Naive thymus-derived CD8-positive, alpha-beta T cell (primary cell): ENCODE data around the gene LRCOL1. TPM values are rescaled to one million over a fixed set of nuclear protein-coding genes. Genes with fewer than 3 reads are reported as not detected.

Source experiments
- ATAC-seq, 2 donors: fragments of 150-1000 bp; cut with Tn5 transposase in 1 of 2; sonication (Bioruptor Pico), chemical (Tn5 transposase) in 1 of 2; 1 replicate in 1 of 2; 2 replicates in 1 of 2; pipeline ENCODE4 v1.10.0; 2021; ENCODE audit warnings: mild to moderate bottlenecking in 2 of 2, moderate library complexity in 2 of 2
- POLR2A ChIA-PET: fragments of 350-600 bp; sonication (Branson Sonifier 250); formaldehyde crosslinking; loops from one replicate; lab custom pipeline; 2021; ENCODE audit warnings: antibody characterized with exemption; lab: Charles Lee
- DNase-seq, 10 donors: peaks; one replicate each; pipeline versions ENCODE4 v3.0.0 to v3.0.0-alpha.2; 2020 to 2022
- H3K27ac Mint-ChIP-seq, 10 donors: one replicate each; pipeline ENCODE4 v1.8.0; 2020 to 2022; ENCODE audit warnings: mild to moderate bottlenecking in 10 of 10, mixed read lengths in 10 of 10, moderate library complexity in 4 of 10, inconsistent platforms in 1 of 10
- H3K27me3 Mint-ChIP-seq, 5 donors: one replicate each; pipeline ENCODE4 v1.8.0; 2021 to 2022; ENCODE audit warnings: mixed read lengths in 5 of 5
- H3K36me3 Mint-ChIP-seq, 3 donors: one replicate each; pipeline ENCODE4 v1.8.0; 2020 to 2022; ENCODE audit warnings: mixed read lengths in 3 of 3, mild to moderate bottlenecking in 2 of 3, inconsistent platforms in 1 of 3
- H3K4me1 Mint-ChIP-seq, 4 donors: one replicate each; pipeline ENCODE4 v1.8.0; 2021 to 2022; ENCODE audit warnings: mixed read lengths in 4 of 4
- H3K4me3 Mint-ChIP-seq, 10 donors: one replicate each; pipeline ENCODE4 v1.8.0; 2020 to 2022; ENCODE audit warnings: mild to moderate bottlenecking in 10 of 10, mixed read lengths in 10 of 10, moderate library complexity in 6 of 10, inconsistent platforms in 1 of 10
- H3K9me3 Mint-ChIP-seq, 9 donors: one replicate each; pipeline ENCODE4 v1.8.0; 2020 to 2022; ENCODE audit warnings: mixed read lengths in 9 of 9, mild to moderate bottlenecking in 3 of 9, inconsistent platforms in 1 of 9, moderate library complexity in 1 of 9
- polyA plus RNA-seq, 3 donors: library from polyadenylated mRNA; unstranded; fragments of 300-500 nt; fragmentation: Illumina TruSeq; gene quantifications; one replicate each; pipeline ENCODE4 v1.2.3, GENCODE V29; 2021
- total RNA-seq, 8 experiments: library from RNA in 2 of 8; stranded (reverse) in 2 of 8; gene quantifications; one replicate each; pipeline ENCODE4 v1.2.3 and lab custom pipeline; 2021 to 2026

LRCOL1 gene
- total and polyA plus RNA-seq, 5 experiments from 2014 or later, result not detected

DNA sequence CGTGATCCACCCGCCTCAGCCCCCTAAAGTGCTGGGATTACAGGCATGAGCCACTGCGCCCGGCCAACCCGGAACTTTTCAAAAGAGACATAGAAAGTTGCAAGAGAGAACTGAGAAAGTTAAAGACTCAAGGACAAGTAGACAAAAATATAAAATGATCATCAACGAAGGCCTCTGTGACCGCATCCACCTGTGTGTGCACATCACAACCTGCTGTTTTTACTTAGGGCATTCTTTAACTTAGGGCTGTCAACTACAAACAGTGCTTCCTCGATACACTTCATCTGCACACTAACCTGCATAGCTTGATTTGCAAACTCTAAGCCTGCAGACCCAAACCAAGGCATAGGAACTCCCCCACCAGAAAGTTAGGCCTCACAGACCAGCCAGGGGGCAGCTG, 23.0 kb upstream of the LRCOL1 start:
- Mint-ChIP-seq H3K9me3 (no peaks in the 10 kb centered on the region), H3K4me3 (no peak overlapping the region), H3K36me3 (peaks cover 5 to 71% (median 21%) of the 10 kb centered on the region in 3 donors), H3K27ac (no peak overlapping the region), H3K27me3 (no peaks in the 10 kb centered on the region), H3K4me1 (peaks cover 0 to 2% (median 0%) of the 10 kb centered on the region in 4 donors)
- ATAC-seq, result no peak
- POLR2A ChIA-PET, result interaction anchor here (0.6 kb wide), 1 partner anchor 12 kb away, joined by 3 read pairs; no protein-coding TSS in a partner anchor
- no peak for DNase-seq

DNA sequence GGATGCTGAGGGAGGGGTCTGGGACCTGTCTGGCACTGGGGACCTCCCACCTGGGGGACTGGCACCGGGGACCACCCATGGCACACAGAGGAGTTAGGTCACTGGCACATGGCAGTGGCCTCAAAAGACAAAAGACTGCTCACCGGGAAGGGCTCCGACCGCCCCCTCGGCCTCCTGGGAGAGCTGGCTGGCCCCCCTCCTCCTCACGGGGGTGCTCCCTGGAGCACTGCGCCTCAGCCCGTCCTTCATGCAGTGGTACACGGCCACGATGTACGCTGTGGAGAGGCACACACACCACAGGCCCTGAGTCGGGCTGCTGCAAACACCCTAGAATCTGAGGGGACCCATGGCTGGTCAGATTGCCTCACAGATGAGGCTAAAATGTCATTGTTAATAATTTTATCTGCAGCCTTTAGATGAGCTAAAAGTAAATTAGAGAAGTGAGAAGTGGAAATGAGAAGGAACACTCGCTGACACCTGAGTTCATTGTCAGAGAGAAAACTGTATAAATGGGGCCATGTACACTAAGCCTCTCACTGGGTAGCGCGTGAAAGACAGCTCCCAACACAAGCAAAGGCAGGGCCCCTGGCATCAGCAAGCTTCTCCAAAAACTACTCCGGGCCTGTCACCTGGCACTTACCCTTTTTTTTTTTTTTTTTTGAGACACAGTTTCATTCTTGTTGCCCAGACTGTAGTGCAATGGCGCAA, 22.3 kb upstream of the LRCOL1 start:
- Mint-ChIP-seq H3K4me3 (no peak overlapping the region), H3K4me1 (peaks cover 0 to 2% (median 0%) of the 10 kb centered on the region in 4 donors), H3K27me3 (no peaks in the 10 kb centered on the region), H3K36me3 (peaks cover 5 to 65% (median 21%) of the 10 kb centered on the region in 3 donors), H3K9me3 (no peaks in the 10 kb centered on the region), H3K27ac (no peak overlapping the region)
- POLR2A ChIA-PET, result interaction anchor here (0.6 kb wide), 1 partner anchor 11 kb away, joined by 3 read pairs; no protein-coding TSS in a partner anchor
- DNase-seq, result no peak
- no peak for ATAC-seq

DNA sequence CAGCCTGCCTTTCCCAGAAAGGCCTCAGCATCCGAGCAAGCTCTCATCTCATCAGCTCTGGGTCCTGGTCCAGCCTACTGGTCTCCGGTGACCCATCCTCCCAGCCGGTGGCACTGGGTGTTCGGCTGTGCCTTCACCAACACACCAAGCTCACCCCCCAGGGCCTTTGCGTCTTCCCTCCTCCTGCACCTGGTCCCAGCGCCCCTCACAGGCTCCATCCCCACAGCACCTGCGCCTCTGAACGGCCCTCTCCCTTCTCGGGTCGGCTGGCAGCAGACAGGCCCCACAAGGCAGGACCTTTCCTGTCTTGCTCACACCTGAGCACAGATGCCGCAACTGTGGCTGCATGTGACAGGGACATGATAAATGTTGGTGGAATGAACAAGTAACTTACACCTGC, 21.3 kb upstream of the LRCOL1 start:
- POLR2A ChIA-PET, result no interaction called here
- no peaks in the 10 kb centered on the region for H3K9me3 Mint-ChIP-seq
- ATAC-seq (no peak), DNase-seq (no peak)
- H3K27me3 Mint-ChIP-seq, result no peaks in the 10 kb centered on the region
- peaks cover 5 to 63% (median 21%) of the 10 kb centered on the region in 3 donors for H3K36me3 Mint-ChIP-seq
- no peak overlapping the region for H3K4me3 Mint-ChIP-seq
- no peak overlapping the region for H3K27ac Mint-ChIP-seq
- peaks cover 0 to 2% (median 0%) of the 10 kb centered on the region in 4 donors for H3K4me1 Mint-ChIP-seq

DNA sequence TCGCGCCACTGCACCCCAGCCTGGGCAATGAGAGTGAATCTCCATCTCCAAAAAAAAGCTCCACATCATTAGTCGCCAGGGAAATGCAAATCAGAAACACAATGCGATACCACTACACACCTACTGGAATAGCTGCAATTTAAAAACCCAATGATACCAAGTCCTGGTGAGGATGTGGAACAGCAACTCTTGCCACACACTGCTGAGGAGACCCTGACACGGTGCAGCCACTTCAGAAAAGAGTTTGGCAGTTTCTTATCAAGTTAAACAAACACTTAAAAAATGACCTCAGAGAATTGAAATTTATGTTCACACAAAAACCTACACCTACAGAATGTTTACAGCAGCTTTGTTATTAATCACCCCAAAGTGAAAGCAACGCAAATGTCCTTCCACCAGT, 20.3 kb upstream of the LRCOL1 start:
- Mint-ChIP-seq H3K9me3 (no peaks in the 10 kb centered on the region), H3K4me3 (no peak overlapping the region), H3K27me3 (no peaks in the 10 kb centered on the region), H3K36me3 (peaks cover 5 to 54% (median 19%) of the 10 kb centered on the region in 3 donors), H3K27ac (no peak overlapping the region), H3K4me1 (no peaks in the 10 kb centered on the region)
- ATAC-seq (no peak), DNase-seq (no peak)
- POLR2A ChIA-PET, result no interaction called here

DNA sequence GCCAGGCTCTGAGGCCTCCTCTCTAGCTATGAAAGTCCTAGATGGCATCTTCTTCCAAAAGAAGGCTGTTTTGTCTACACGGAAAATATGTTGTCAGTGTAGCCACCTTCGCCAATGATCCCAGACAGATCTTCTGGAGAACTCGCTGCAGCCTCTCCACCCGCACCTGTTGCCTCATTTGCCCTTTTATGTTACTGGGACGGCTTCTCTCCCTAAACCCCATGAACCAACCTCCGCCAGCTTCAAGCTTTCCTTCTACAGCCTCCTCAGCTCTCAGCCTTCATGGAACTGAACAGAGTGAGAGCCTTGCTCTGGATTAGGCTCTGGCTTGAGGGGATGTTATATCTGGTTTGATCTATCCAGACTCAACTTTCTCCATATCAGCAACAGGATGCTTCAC, 18.9 kb upstream of the LRCOL1 start:
- ATAC-seq (no peak), DNase-seq (no peak)
- peaks cover 5 to 48% (median 12%) of the 10 kb centered on the region in 3 donors for H3K36me3 Mint-ChIP-seq
- POLR2A ChIA-PET, result no interaction called here
- no peaks in the 10 kb centered on the region for H3K27me3 Mint-ChIP-seq
- H3K4me1 Mint-ChIP-seq, result peaks cover 0 to 1% (median 0%) of the 10 kb centered on the region in 4 donors
- H3K27ac Mint-ChIP-seq, result peak overlapping the region in 1 of 10 donors; percentile 57
- no peak overlapping the region for H3K4me3 Mint-ChIP-seq
- no peaks in the 10 kb centered on the region for H3K9me3 Mint-ChIP-seq

DNA sequence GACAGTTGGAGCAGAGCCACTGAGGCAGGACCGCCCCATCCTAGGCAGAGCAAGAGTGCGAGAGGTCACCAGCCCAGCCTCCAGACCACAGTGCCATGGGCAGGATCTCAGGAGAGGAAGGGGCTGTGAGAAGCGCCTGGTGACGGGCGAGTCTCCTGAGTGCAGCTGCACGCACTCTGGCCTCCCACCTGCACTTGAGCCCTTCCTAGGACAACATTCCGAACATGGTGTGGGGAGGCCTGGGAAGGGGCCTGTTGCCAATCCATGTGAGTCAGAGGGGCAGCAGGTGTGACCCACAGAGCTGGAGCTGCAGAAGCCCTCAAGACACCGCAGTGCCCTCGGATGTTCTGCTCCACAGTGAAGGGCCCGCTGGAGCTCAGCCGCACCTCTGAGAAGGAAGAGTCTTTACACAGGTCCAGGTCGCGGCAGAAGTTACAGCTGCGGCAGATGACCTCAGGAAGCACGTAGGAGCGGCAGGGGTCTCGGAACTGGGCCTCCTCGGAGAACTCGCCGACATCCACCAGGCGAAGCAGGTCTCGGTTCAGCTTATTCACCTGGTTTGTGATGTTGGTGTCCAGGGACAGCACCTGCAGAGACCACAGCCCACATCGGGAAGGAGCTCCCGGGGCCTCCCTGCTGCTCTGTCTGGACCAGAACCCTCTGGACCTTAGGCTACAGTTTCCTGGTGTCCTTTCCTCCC, 15.5 kb upstream of the LRCOL1 start:
- Mint-ChIP-seq H3K4me3 (no peak overlapping the region), H3K36me3 (peaks cover 0 to 24% (median 10%) of the 10 kb centered on the region in 3 donors), H3K27me3 (peaks cover 0 to 2% (median 0%) of the 10 kb centered on the region in 5 donors), H3K9me3 (peaks cover 0 to 2% (median 0%) of the 10 kb centered on the region in 9 donors), H3K4me1 (peaks cover 0 to 2% (median under 1%) of the 10 kb centered on the region in 4 donors), H3K27ac (no peak overlapping the region)
- ATAC-seq, result no peak
- POLR2A ChIA-PET, result no interaction called here
- peak in 1 of 10 donors; percentile 55 for DNase-seq

DNA sequence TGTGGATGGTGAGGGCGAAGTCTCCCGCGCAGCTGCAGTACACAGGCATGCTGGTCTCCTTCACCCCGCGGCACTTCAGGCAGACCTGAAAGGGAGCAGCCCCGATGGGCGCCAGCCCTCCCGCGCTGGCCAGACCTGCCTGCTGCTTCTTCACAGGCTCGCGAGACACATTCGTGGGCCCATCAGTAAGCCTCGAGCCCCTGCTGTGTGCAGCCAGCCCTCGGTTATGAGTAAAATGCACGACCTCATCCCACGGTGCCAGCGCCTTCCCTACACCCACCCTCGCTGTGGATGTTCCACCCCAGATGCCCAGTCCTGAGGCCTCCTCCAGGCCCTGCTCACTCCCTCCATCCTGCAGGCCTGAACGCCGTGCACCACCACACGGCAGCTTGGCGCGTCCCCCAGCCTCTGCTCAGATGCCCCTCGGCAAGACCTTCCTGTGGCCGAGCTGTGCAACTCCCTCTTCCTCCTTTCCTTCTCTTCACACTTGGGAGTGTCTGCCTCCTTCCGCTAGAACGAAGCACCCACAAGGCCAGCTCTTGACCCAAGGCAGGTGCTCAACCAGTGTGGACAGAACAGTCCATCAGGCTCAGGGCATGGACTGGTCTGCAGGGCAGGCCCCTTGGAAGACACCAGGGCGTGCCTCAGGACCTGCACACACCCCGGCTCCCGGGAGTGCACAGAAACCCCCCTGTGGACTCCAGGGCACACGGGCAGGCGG, 14.7 kb upstream of the LRCOL1 start:
- no peak overlapping the region for H3K4me3 Mint-ChIP-seq
- ATAC-seq (no peak), DNase-seq (no peak)
- POLR2A ChIA-PET, result no interaction called here
- peaks cover 0 to 2% (median 0%) of the 10 kb centered on the region in 9 donors for H3K9me3 Mint-ChIP-seq
- H3K27me3 Mint-ChIP-seq, result peaks cover 0 to 5% (median 0%) of the 10 kb centered on the region in 5 donors
- H3K4me1 Mint-ChIP-seq, result peaks cover 0 to 2% (median under 1%) of the 10 kb centered on the region in 4 donors
- H3K36me3 Mint-ChIP-seq, result peaks cover 0 to 17% (median 5%) of the 10 kb centered on the region in 3 donors
- H3K27ac Mint-ChIP-seq, result no peak overlapping the region

DNA sequence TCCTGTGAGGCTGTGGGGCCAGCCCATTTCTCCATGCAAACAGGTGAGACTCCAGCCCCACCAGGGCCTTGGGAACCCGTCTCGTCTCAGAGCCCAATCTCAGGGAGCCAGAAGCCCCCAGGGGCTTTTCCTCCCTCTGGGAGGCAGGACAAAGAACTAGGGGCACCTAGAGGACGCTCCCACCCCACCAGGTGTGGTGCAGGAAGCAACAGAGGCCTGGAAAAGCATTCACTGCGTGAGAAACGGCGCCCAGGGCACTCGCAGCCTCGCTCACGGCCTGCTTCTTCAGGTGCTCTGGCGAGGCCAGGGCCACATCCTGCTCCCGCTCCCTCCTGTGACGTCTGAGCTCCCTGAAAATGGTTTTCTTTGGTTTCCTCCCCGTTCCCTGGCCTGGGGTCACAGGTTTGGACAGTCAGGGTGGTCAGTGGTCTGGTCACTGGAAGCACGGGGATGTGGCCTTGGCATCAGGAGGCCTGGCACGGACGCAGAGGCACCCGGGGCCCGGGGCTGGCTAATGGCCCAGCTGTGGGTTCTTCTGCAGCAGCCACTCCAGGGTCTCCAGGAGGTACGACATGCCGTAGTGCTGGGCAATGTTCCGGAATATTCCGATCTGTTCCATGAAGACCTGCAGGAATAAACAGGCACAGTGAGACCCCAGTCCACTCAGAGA, 13.9 kb upstream of the LRCOL1 start:
- ATAC-seq, result no peak
- POLR2A ChIA-PET, result no interaction called here
- H3K4me3 Mint-ChIP-seq, result no peak overlapping the region
- H3K27ac Mint-ChIP-seq, result no peak overlapping the region
- no peak for DNase-seq
- H3K27me3 Mint-ChIP-seq, result peaks cover 0 to 6% (median 0%) of the 10 kb centered on the region in 5 donors
- H3K36me3 Mint-ChIP-seq, result peaks cover 0 to 9% (median 0%) of the 10 kb centered on the region in 3 donors
- H3K4me1 Mint-ChIP-seq, result peaks cover 0 to 2% (median under 1%) of the 10 kb centered on the region in 4 donors
- H3K9me3 Mint-ChIP-seq, result peaks cover 0 to 2% (median 0%) of the 10 kb centered on the region in 9 donors

DNA sequence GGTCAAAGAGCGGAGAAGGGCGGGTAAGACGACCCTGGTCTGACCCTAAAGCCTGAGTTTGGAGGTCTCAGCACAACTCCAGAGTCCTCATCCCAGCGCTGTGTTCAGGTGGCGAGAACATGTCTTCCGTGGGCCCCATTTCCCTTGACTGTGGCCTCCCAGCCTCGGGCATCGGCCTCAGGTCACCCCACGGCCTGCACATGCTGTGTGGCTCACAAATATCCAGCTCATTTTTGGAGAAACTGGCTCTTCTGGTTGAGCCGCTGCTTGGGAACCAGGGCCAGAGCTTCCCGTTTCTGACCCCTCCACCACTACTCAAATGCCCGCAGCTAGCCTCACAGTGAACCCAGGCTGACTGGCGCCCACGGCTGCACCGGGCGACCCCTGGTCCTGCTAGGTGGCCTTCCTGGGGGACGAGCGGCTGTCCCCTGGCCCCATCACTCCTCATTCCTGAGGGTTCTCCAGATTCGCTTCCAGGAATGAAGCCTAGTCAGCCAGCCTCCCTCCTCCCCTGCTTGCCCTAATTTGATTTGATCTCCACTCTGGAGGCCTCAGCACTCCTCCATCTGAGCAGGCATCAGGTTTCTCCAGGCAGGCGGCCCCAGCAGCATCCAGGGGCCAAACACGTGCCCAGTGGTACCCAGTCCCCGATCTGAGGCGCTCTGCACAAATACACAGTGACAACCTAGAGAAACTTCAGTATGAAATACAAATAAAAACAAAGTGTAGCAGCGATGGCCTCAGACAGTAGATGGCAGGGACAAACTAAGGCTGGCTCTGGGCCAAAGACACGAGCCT, 12.9 kb upstream of the LRCOL1 start:
- POLR2A ChIA-PET, result no interaction called here
- ATAC-seq (no peak), DNase-seq (no peak)
- peaks cover 0 to 7% (median 0%) of the 10 kb centered on the region in 3 donors for H3K36me3 Mint-ChIP-seq
- no peak overlapping the region for H3K4me3 Mint-ChIP-seq
- H3K9me3 Mint-ChIP-seq, result peaks cover 0 to 2% (median 0%) of the 10 kb centered on the region in 9 donors
- peaks cover 0 to 2% (median 1%) of the 10 kb centered on the region in 4 donors for H3K4me1 Mint-ChIP-seq
- H3K27ac Mint-ChIP-seq, result peak overlapping the region in 1 of 10 donors; percentile 56
- H3K27me3 Mint-ChIP-seq, result peaks cover 0 to 6% (median 0%) of the 10 kb centered on the region in 5 donors

DNA sequence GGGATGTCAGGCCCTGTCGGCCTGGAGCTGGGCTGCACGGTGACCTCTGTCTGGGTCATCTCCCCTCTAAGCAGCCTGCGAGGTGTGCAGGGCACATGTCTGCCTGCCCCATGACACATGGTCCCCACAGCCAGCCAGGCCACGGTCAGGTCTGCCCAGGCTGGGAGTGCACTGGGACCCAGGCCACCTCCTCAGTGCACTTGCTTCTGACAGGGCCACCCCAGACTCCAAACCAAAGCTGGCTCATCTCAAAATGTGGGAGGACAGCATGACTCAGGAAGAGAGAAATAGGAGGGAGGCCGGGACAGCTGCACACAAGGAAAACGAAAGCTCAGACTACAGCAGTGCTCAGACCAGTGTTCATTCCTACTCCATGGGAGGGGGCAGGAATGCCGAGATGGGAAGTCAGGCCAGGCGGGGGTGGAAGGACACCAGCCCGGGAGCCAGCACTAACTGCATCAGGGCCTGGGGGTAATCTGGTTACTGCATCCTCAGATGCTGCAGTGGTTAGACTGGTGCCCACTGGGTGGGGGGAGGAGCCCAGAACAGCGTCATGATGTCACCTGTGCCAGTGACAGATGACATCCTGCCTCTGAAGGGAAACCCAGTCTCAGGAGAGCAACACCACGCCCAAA, 12.2 kb upstream of the LRCOL1 start:
- Mint-ChIP-seq H3K9me3 (peaks cover 0 to 6% (median 2%) of the 10 kb centered on the region in 9 donors), H3K27ac (peak overlapping the region in 2 of 10 donors; percentile 33 to 56), H3K27me3 (peaks cover 5 to 13% (median 7%) of the 10 kb centered on the region in 5 donors), H3K4me3 (no peak overlapping the region), H3K4me1 (peaks cover 3 to 8% (median 6%) of the 10 kb centered on the region in 4 donors), H3K36me3 (peaks cover 0 to 14% (median 3%) of the 10 kb centered on the region in 3 donors)
- ATAC-seq (no peak), DNase-seq (peak in 1 of 10 donors; percentile 52)
- POLR2A ChIA-PET, result no interaction called here
